ENCODE data around the gene P4HTM.
"Not testable (repeated sequence)": the region's sequence is repeated elsewhere in the genome, so short reads cannot be mapped to it uniquely, and the experiment has no call there.

P4HTM gene

GRCh38 chr3:48985831-48986376, 4.1 kb upstream of the P4HTM start:
- no peak for DNase-seq

- no peak for DNase-seq
Measured at GRCh38 chr3:48989126-48989795, 780 bp upstream of the P4HTM start.

- no peak for DNase-seq
Measured at GRCh38 chr3:48990636-48991469, 812 bp downstream of the P4HTM start.

- no peak for DNase-seq
Measured at GRCh38 chr3:48991851-48992545, 2.0 kb downstream of the P4HTM start.

GRCh38 chr3:48993834-48994233, 3.8 kb downstream of the P4HTM start:
- DNase-seq = no peak

GRCh38 chr3:48996640-48997039, 6.6 kb downstream of the P4HTM start:
- DNase-seq = no peak

- no peak for DNase-seq
Measured at GRCh38 chr3:48997102-48997635, 7.1 kb downstream of the P4HTM start.

- DNase-seq = no peak
Measured at GRCh38 chr3:48997714-48998637, 7.9 kb downstream of the P4HTM start.

GRCh38 chr3:48999085-48999858, 9.2 kb downstream of the P4HTM start:
- DNase-seq = no peak

GRCh38 chr3:49001155-49001554, 11.1 kb downstream of the P4HTM start:
- no peak for DNase-seq

GRCh38 chr3:49004352-49005302, 14.6 kb downstream of the P4HTM start:
- no peak for DNase-seq

GRCh38 chr3:49005303-49005680, 15.3 kb downstream of the P4HTM start:
- no peak for DNase-seq

GRCh38 chr3:49005998-49006397, 16.0 kb downstream of the P4HTM start:
- no peak for DNase-seq

GRCh38 chr3:49006408-49007067, 16.5 kb downstream of the P4HTM start:
- no peak for DNase-seq

GRCh38 chr3:49007068-49007770, 17.2 kb downstream of the P4HTM start, which contains the start of gene WDR6:
WDR6 (plus strand) TSS chr3:49007391; CDS start chr3:49007432, 41 bp downstream.
- peak; percentile 98 for DNase-seq

GRCh38 chr3:49007771-49008528, 17.9 kb downstream of the P4HTM start:
- peak; percentile 88 for DNase-seq

GRCh38 chr3:49008627-49009026, 18.6 kb downstream of the P4HTM start:
- DNase-seq = not testable (repeated sequence)

- no peak for DNase-seq
Measured at GRCh38 chr3:49009396-49009795, 19.4 kb downstream of the P4HTM start.
